NCI-H524 treated with DMSO at 0.1 percent for 48 hours (cell line): ENCODE measurements around the gene NDUFS7.

Source experiments
- DNase-seq: peaks from one replicate; lab custom pipeline; 2025; lab: John Stamatoyannopoulos, UW

The NDUFS7 gene

DNA sequence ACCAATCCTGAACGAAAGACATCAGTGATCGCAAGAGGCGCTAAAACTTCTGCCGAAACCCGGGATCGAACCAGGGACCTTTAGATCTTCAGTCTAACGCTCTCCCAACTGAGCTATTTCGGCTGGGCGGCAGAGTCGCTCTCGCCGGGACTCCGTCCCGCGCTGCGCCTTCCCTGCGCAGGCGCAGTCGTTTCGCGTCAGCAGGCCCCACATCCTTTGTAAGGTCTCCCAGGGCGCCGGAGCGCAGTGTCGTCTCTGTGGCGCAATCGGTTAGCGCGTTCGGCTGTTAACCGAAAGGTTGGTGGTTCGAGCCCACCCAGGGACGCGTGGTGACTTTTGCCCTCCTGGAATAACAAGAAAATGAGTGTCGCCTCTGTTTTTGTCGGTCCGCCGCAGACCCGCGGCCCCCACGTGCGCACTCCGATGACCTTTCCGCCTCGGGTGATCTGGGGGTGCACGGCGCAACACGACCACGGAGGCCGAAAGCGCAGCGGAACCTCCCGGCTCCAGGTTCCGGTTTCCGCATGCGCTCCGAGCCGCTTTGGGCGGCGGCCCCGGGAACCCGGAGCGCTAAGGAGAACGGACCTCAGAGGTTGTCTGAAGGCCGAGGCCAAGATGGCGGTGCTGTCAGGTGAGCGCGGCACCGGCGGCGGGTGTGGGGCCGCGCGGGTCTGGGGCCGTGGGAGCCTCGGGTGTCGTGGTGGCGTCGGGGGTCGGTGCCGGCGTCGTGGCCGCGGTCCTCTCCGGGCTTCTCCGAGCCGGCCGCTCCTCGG lies at the start of gene NDUFS7:
Gene NDUFS7 (plus strand): TSS at position 596 of the 773 bp plus-strand sequence. CDS start 20 bp downstream, at position 616.
- peak; percentile 62 for DNase-seq

- no peak for DNase-seq
Measured at GRCh38 chr19:1336079-1336684, 47.5 kb upstream of the NDUFS7 start.

DNA sequence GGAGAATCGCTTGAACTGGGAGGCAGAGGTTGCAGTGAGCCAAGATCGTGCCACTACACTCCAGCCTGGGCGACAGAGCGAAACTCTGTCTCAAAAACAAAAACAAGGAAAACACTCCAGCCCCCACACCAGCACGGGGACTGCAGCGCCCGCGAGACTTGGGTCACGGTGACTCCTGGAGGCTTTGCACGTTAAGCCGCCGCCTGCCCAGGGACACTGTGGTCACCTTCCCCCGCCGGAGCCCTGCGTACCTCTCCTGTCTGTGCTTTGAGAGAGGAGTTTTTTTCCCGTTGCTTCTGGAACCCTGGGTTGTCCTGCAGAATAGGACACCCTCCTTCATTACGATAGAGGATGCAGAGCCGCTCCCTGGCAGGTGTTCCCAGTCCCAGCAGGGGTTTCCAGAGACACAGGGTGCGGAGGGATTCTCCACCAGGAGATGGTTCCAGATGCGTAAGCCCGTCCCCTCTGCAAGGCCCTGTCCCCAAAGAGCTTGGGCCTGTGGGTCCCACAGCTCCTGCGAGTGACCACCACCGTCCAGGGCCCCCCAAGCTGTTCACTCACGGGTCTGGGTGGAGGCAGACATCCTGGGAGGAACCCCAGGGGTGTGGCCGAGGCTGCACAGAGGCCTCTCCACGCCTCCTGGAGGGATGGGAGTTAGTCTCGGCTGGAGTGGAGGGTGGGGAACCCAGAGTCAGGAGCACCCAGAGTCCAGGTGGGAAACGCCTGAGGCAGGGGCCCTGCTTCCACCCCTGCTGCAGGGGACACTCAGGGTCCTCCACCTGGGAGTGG lies 42.8 kb upstream of the NDUFS7 start:
- DNase-seq, result no peak

DNA sequence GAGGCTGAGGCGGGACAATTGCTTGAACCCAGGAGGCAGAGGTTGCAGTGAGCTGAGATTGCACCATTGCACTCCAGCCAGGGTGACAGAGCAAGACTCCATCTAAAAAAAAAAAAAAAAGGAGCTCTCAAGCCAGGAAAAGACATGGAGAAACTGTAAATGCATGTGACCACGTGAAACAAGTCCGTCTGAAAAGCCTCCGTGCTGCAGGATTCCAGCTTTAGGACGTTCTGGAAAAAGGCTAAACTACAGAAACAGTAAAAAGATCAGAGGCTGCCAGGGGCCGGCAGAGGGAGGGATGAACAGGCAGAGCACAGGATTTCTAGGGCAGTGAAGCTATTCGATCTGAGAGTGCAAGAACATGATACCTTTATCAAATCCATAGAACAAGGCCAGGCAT lies 40.7 kb upstream of the NDUFS7 start:
- DNase-seq, result no peak

- no peak for DNase-seq
Measured at GRCh38 chr19:1349211-1349610, 34.5 kb upstream of the NDUFS7 start.

- no peak for DNase-seq
Measured at GRCh38 chr19:1350867-1351266, 32.8 kb upstream of the NDUFS7 start.

DNA sequence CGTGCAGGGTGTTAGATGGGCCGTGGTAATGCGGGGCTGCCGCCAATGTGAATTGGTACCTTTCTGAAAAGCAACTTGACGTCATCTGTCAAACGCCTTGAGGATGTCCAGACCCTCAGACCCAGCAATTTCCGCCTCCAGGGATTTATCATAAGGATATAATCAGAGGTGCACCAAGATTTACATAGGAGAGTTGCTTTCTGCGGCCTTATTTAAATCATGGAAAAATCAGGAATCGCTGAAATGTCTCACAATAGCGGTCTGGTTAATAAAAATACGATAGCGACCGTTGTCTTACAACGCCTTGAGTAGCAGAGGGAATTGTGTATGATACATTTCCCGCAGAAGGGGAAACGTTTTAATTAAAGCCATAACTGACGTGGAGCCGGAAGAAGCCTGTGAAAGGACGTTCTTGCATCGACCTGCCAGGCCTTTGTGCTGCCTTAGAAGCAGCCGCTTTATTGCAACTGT lies 32.3 kb upstream of the NDUFS7 start:
- no peak for DNase-seq

GRCh38 chr19:1353144-1353543 lies 30.6 kb upstream of the NDUFS7 start:
- no peak for DNase-seq

DNA sequence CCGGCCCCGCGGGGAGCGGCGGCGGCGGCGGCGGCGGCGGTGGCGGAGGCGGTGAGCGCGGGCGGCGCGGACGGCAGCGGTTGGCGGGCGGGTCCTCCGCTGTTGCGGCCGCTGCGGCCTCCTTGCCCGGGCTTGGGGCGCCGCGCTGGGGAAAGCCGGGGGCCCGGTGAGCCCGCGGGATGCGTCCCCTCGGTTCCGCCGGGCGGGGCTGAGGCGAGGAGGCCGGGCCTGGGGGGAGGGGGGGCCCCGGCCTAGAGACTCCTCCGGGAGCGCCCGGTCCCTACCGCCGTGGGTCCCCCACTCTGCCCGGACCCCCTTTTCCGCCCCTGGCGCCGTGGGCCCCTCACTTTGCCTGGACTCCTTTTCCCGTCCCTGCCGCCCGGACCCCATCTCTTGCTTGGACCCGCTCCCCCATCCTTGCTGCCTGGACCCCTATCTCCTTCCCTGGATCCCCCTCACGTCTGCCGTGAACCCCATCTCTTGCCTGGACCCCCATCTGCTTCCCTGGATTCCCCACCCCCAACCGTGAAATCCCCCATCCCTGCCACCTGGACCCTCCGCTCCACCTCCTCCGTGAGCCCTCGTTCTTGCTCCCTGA lies 28.6 kb upstream of the NDUFS7 start:
- no peak for DNase-seq

DNA sequence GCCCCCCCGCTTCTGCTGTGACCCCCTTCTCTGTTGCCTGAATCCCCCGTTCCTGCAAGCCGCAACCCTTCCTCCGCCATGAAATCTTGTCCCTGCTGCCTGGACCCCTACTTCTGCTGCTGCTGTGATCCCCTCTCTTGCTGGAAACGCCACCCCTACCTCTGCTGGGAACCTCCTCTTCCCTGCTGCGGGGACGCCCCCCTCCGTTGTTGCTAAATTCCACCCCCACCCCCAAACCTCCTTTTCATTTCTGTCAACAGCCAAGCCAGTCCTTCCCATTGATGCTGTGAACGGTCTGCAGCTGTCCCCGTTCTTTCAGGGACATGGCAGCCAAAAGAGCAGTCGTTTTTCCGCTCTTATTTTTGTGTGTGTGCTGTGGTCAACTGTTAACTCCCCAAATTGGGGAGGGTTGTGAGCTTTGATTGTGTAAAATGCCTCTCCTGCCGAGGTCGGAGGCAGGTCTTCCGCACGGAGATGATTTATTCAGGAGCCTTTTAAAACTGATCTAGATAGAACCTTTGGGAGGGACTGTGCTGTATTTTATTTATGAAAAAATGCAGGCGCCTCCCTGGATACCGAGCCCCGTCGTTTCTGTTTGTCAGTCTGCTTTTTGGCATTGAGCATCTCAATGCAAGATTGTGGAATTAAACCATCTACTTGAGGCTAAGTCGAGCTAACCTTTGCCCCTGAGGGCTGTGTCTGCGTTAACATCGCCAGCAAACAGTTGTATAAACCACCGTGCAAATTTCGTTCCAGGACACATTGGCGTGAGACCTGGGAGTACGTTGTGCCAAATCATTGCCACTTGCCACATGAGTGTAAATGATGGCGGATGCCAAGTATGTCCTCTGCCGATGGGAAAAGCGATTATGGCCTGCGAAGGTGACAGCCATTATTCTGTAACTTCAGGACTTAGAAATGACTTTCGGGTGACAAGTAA lies 27.9 kb upstream of the NDUFS7 start:
- DNase-seq, result no peak

- DNase-seq, result no peak
Measured at GRCh38 chr19:1356508-1356865, 27.2 kb upstream of the NDUFS7 start.

DNA sequence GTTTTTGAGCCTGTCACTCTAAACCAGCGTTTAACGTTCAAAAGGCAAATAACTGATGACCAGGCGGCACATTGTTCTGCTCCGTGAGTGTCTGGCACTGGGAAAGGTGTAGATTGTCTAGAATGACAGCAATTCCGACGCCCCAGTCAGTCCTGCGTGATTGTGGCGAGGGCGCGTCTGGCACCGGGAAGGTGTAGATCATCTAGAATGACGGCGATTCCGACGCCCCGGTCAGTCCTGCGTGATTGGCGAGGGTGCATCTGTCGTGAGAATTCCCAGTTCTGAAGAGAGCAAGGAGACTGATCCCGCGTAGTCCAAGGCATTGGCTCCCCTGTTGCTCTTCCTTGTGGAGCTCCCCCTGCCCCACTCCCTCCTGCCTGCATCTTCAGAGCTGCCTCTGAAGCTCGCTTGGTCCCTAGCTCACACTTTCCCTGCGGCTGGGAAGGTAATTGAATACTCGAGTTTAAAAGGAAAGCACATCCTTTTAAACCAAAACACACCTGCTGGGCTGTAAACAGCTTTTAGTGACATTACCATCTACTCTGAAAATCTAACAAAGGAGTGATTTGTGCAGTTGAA lies 26.1 kb upstream of the NDUFS7 start:
- no peak for DNase-seq

- no peak for DNase-seq
Measured at GRCh38 chr19:1360126-1360817, 23.4 kb upstream of the NDUFS7 start.

DNA sequence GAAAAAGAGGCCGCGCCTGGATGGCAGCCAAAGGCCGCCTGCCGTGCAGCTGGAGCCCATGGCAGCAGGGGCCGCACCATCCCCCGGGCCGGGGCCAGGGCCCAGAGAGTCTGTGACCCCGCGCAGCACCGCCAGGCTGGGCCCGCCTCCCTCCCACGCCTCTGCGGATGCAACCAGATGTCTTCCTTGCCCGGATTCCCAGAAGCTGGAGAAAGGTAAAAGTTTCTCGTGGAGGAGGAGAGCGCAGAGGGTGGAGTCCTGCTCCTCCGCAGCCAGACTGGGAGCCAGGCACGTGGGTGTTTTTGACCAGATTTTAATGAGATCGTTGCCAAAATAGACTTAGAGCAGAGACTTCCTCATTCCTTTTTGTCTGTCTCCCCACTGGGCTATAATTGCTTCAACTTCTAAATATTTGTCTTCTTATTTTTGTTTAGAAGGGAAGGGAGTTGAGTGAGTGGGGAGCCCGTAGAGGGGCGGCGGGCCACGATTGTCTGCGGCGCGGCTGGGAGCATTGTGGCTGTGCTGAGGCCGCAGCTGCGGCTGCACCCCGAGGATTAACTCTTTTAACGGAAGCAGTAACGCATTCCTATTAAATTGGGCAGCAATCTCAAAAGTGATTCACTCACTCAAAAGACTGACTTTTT lies 22.8 kb upstream of the NDUFS7 start:
- DNase-seq, result no peak

GRCh38 chr19:1361601-1362386 lies 21.9 kb upstream of the NDUFS7 start:
- no peak for DNase-seq

DNA sequence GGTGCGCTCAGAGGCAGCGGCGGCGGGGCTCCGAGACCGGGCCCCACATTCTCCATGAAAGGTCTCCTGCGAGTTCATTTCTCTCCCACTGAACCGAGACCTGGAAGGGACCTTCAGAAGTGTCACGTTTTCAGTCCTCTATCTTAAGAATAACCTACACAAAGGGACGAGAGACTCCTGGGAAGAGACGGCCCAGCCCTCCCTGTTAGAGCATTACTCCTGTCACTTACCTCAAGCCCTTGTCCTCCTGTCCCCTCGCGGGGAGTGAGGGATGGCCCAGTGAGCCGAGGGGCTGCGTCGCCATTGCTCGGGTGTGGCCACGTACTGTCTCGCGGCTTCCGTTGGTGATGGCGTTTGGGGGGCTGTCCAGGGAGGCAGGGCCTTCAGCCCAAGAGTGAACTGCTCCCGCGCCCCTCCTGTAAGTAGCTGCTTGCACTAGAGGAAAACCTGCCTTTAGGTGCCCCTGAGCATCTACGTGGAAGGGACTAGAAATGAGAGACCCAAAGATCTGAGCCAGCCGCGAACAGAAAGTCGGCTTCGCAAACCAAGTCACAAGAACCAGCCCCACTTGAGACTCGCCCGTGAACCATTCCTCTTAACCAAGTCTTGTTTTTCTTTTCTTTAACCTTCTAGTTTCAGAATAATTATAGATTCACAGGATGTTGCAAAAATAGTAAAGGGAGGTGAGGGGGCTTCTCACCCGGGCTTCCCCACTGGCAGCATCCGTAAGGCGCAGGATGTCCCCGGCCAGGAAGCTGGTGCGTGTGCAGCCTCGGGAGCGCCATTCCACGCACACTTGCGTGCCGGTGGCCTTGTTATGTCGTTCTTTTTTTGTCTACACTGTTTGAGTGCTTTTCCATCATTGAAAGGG lies 21.1 kb upstream of the NDUFS7 start:
- no peak for DNase-seq

DNA sequence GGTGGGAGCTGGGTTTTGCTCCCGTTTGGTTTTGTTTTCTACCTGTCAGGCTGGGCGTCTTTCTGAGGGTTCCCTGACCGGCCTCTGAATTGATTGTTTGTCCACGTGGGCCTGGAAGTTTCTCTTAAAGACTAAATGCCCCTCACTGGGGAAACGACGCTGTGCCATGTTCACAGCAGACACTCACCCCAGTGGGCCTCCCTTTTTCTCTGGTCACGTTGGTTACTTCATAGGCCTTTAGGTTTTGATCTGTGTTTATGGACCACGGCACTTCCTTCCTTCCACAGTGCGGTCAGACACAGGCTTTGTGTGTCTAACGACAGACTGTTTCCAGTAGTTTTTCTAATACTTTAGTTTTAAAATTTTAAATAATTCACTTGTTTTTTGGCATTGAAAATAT lies 20.1 kb upstream of the NDUFS7 start:
- DNase-seq, result no peak

DNA sequence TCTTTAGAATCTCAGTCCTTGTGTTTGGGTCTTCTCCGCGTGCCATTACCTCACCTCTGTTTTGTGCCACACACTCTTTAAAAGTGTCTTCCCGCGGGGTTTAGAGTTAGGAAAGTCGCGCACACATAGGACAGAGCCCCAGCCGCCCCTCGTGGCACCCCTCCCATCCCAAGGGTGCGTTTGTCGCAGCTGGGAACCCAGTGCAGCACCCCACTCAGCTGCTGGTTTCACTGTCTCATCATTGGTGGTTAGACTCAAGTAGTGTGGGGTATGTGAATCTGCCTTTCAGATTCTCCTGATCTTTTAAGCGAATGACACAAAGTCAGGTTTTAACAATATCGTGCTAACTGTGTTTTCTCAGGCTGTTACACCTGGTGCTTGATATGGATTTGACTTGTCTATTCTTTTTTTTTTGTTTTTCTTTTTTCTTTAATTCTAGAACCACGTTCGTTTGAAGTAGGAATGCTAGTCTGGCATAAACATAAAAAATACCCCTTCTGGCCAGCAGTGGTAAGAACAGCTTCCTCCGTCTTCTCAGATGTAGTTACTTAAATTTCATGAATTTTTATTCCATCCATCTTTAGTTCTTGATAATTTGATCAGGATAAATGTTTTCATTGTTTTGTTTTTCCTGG lies 19.5 kb upstream of the NDUFS7 start:
- no peak for DNase-seq
